ENCODE results near the gene RHBDD2.

GRCh38 chr7:75920431-75921161, 41.8 kb downstream of the RHBDD2 start:
- no peak for TF ChIP-seq CTCF (IDR thresholded peaks at IDR 0.05)
- TF ChIP-seq POLR2A (IDR thresholded peaks at IDR 0.05): no peak
- TF ChIP-seq EP300 (IDR thresholded peaks at IDR 0.05; ENCODE audit: low read depth): peak; percentile 68
